Vagina (tissue), 2 donors: ENCODE results near the gene DEFB127.
"Not testable (repeated sequence)": the region's sequence is repeated elsewhere in the genome, so short reads cannot be mapped to it uniquely, and the experiment has no call there.

Source experiments
- POLR2AphosphoS5 ChIP-seq, 2 donors: sonication (generic); formaldehyde crosslinking; IDR thresholded peaks; one replicate each; pipeline ENCODE4 v1.9.0; 2017; ENCODE audit warnings: antibody characterized with exemption in 2 of 2, mild to moderate bottlenecking in 2 of 2, low read depth in 1 of 2; ENCODE audit not compliant: insufficient read depth in 1 of 2
- TF ChIP-seq, protein P1 (sequence below), 3 experiments: fragments of 450-650 bp in 2 of 3; fragments of 200-600 bp in 1 of 3; sonication (generic) in 1 of 3; IDR thresholded peaks; one replicate each; pipeline ENCODE4 v1.5.1; 2017 to 2019; ENCODE audit warnings: antibody characterized with exemption in 3 of 3, mild to moderate bottlenecking in 2 of 3, moderate library complexity in 2 of 3

DNA sequence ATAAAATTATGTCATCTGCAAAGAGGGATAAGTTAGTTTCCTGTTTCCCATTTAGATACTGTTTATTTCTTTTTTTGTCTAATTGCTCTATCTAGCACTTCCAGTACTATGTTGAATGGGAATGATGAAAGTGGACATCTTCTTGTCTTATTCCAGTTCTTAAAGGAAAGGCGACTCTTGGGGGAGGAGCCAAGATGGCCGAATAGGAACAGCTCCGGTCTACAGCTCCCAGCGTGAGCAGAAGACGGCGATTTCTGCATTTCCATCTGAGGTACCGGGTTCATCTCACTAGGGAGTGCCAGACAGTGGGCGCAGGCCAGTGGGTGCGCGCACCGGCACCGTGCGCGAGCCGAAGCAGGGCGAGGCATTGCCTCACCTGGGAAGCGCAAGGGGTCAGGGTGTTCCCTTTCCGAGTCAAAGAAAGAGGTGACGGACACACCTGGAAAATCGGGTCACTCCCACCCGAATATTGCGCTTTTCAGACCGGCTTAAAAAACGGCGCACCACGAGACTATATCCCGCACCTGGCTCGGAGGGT, 27.4 kb upstream of the DEFB127 start:
- TF ChIP-seq, protein P1, sequence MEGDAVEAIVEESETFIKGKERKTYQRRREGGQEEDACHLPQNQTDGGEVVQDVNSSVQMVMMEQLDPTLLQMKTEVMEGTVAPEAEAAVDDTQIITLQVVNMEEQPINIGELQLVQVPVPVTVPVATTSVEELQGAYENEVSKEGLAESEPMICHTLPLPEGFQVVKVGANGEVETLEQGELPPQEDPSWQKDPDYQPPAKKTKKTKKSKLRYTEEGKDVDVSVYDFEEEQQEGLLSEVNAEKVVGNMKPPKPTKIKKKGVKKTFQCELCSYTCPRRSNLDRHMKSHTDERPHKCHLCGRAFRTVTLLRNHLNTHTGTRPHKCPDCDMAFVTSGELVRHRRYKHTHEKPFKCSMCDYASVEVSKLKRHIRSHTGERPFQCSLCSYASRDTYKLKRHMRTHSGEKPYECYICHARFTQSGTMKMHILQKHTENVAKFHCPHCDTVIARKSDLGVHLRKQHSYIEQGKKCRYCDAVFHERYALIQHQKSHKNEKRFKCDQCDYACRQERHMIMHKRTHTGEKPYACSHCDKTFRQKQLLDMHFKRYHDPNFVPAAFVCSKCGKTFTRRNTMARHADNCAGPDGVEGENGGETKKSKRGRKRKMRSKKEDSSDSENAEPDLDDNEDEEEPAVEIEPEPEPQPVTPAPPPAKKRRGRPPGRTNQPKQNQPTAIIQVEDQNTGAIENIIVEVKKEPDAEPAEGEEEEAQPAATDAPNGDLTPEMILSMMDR (IDR thresholded peaks at IDR 0.05): not testable (repeated sequence)
- not testable (repeated sequence) for TF ChIP-seq POLR2AphosphoS5 (IDR thresholded peaks at IDR 0.05; ENCODE audit: insufficient read depth in 1 of 2, low read depth in 1 of 2)
